Epithelial cell of proximal tubule (primary cell): ENCODE results near the gene FERMT3. TPM values are rescaled to one million over a fixed set of nuclear protein-coding genes. Genes with fewer than 3 reads are reported as not detected.

Experiments used
- DNase-seq: peaks from one replicate; pipeline ENCODE4 v3.0.0-alpha.2; 2011; ENCODE audit warnings: low read depth
- H3K4me3 ChIP-seq: 2 replicates; pipeline ENCODE4 v1.5.1; 2011; ENCODE audit warnings: low read depth, mild to moderate bottlenecking, low read length
- total RNA-seq: library from RNA; depleted of rRNA; stranded (reverse); fragments of >200 nt; gene quantifications from 2 replicates; pipeline ENCODE4 v1.2.3, GENCODE V29; 2015
- TF ChIP-seq, protein P1 (sequence below): conservative IDR thresholded peaks from 2 replicates; pipeline ENCODE4 v1.5.1; 2012; ENCODE audit warnings: low read depth, mild to moderate bottlenecking, low read length

The FERMT3 gene
- total RNA-seq, 1 donor from 2014 or later, result 0.29 TPM

DNA sequence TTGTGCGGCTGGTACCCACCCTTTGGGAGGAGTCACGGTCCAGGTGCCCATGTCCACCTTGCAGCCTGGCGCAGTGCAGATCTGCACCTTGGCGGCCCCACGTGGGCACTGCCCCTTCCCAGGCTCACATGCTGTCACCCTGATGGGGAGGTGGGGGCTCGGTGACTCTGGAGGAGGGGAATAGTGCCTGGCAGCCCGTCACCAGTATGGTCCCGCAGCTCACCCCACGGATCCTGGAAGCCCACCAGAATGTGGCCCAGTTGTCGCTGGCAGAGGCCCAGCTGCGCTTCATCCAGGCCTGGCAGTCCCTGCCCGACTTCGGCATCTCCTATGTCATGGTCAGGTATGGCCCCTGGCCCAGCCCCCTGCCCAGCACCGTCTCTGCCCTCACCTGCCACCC is 14.3 kb downstream of the FERMT3 start:
- H3K4me3 ChIP-seq, result no peak overlapping the region
- no peak for DNase-seq
- TF ChIP-seq, protein P1, sequence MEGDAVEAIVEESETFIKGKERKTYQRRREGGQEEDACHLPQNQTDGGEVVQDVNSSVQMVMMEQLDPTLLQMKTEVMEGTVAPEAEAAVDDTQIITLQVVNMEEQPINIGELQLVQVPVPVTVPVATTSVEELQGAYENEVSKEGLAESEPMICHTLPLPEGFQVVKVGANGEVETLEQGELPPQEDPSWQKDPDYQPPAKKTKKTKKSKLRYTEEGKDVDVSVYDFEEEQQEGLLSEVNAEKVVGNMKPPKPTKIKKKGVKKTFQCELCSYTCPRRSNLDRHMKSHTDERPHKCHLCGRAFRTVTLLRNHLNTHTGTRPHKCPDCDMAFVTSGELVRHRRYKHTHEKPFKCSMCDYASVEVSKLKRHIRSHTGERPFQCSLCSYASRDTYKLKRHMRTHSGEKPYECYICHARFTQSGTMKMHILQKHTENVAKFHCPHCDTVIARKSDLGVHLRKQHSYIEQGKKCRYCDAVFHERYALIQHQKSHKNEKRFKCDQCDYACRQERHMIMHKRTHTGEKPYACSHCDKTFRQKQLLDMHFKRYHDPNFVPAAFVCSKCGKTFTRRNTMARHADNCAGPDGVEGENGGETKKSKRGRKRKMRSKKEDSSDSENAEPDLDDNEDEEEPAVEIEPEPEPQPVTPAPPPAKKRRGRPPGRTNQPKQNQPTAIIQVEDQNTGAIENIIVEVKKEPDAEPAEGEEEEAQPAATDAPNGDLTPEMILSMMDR, result no peak

DNA sequence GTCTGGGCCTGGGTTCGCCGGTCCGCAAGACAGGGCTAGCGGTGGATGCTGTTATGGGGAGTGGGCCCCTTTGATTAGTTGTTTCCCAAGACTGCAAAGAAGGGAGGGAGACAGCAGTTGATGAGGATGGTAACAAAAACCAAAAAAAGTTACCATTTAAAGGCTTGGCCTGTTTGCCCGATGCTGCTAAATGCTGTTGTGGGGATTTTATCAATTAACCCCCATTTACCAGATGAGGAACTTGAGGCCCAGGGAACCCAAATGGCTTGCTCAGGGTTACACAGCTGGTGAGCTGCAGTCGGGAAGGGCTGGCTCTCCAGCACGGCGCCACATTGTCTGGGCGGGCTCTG is 16.1 kb downstream of the FERMT3 start:
- TF ChIP-seq, protein P1, result no peak
- H3K4me3 ChIP-seq, result no peak overlapping the region
- no peak for DNase-seq

DNA sequence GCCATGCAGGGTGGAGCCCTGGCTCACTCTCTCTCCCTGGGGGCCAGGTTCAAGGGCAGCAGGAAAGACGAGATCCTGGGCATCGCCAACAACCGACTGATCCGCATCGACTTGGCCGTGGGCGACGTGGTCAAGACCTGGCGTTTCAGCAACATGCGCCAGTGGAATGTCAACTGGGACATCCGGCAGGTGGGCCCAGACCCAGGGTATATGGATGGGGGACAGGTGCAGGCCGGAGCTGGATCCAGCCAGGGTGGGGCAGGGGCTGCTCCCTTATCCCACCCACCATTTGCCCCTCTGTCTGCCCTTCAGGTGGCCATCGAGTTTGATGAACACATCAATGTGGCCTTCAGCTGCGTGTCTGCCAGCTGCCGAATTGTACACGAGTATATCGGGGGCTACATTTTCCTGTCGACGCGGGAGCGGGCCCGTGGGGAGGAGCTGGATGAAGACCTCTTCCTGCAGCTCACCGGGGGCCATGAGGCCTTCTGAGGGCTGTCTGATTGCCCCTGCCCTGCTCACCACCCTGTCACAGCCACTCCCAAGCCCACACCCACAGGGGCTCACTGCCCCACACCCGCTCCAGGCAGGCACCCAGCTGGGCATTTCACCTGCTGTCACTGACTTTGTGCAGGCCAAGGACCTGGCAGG is 16.6 kb downstream of the FERMT3 start:
- no peak overlapping the region for H3K4me3 ChIP-seq
- TF ChIP-seq, protein P1, result no peak
- no peak for DNase-seq

DNA sequence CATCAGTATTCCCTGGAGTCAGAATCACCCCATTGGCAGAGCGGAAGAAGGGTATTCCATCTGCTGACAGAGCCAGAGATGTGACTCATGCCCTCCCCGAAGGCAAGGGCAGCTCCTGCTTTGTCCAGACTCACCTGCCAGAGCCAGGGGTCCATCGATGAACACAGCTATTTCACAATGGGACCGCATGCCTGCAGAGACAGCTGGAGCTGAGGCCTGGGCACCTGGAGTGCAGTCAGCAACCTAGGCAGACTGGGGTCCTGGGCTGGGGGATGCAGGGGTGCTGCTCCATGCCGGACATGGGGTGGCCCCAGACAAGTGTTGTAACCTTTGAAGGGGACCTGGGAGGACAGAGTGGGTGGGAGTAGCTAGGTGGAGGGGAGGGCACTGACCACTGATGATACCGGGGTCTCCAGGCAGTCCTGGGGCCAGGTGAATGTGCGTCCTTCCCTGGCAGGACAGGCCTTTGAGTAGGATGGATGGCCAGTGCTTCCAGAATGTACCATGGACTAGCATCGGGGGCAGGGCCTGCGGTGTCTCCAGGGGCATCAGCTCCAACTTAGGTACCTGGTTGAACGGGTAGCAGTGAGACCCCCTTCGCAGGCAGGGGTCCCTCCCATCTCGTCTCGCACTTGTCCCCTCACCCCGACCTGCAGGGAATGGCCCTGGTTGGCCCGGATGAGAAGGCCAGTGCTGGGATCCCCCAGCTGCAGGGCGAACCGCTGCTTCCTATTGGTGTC is 17.8 kb downstream of the FERMT3 start:
- peak overlapping the region; percentile 100 for H3K4me3 ChIP-seq
- TF ChIP-seq, protein P1, result no peak
- no peak for DNase-seq

DNA sequence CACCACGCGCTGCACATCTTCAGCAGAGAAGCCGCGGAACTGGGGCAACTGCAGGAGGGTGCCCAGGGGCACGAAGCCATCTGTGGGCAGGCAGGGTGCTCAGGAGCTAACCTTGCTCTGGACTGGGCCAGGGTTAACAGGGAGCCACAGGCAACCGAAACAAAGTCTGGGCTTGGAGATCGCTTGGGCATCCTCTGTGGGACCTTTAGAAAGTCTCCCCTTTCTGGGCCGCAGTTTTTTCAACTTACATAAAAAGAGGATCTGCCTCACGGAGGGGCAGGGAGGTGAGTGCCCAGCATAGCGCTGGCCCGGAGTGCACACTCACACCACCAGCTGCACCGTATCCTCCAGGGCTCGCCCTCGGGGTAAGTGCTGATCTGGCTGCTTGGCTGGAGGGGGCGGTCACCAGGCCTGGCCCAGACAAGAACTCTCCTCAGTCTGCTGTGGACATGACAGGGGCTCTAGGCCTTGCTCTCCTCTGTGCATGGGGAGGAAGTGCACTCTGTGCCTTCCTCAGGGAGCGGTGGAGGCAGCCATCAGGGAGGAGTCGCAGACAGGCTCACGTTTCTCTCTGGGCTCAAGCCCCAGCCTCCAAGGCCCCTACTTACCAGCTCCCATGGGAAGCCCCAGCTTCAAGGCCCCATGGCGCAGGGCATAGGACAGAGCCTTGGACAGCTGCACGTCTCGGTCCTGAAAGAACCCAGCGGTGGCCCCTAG is 18.5 kb downstream of the FERMT3 start:
- TF ChIP-seq, protein P1, result no peak
- DNase-seq, result no peak
- peak overlapping the region; percentile 100 for H3K4me3 ChIP-seq

DNA sequence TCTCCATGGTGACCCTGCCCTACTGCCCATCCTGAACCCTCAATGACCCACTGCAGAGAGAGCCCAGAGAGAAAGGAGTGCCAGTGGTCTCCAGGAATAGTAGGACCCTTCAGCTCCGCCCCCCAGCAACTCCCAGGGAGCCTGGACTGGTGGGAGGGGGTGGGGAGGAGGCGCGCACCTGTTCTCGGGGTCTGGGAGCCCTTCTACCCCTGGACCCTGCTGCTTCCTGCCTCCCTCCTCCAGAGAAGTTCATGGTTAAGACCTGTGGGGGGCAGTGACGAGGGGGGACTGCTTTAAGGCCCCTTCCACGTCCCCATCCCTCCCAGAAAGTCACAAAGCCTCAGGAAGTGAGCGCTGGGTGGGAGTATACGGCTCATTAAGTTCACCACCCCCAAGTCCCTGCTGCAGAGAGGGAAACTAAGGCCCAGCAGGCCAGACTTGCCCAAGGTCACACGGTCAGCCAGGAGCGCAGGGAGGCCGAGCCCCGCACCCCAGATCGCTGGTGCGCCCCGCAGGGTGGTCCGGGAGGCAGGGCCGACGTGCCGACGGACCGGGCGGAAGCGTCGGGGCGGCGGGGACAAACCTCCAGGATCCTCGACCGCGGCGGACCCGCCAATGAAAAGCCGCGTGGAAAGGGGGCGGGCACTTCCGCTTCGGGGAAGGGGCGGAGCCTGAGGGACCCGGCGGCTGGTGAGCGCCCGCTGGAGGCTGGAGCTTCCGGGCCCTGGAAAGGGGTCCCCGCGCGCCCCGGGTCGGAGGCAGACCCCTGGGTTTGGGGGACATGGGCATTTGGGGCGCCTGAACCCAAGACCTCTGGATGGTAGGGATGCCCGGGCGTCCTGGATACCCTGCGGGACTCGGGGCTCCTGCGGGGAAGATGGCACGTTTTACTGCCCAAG is 19.3 kb downstream of the FERMT3 start, which contains the start of the genes NUDT22 and TRPT1:
Gene NUDT22, plus strand, starts transcription at position 667 of the 899 bp plus-strand sequence. CDS start 379 bp downstream, outside the sequence.
Gene TRPT1, minus strand, starts transcription at position 579 of the 899 bp plus-strand sequence. Its CDS starts 326 bp downstream, at position 253.
- H3K4me3 ChIP-seq, result peak within 1 kb of the TSS; percentile 100
- TF ChIP-seq, protein P1, result peak; percentile 39
- DNase-seq, result no peak
